Measurements from ENCODE around the gene REPIN1.

REPIN1 gene

DNA sequence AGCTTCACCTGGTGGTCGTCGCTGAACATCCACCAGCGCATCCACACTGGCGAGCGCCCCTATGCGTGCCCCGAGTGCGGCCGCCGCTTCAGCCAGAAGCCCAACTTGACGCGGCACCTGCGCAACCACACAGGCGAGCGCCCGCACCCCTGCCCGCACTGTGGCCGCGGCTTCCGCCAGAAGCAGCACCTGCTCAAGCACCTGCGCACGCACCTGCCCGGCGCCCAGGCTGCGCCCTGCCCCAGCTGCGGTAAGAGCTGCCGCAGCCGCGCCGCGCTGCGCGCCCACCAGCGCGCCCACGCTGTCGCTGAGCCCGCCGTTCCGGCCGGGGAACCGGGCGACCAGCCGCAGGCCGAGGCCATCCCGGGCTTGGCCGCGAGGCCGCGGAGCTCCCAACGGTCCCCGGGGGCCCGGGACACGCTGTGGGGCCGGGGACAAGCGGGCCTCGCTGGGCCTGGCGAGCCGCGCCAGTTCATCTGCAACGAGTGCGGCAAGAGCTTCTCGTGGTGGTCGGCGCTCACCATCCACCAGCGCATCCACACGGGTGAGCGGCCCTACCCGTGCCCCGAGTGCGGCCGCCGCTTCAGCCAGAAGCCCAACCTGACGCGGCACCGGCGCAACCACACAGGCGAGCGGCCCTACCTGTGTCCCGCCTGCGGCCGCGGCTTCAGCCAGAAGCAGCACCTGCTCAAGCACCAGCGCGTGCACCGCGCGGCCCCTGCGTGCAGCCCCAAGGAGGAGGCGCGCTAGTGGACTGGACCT lies 28.9 kb downstream of the REPIN1 start:
- no peak for DNase-seq

DNA sequence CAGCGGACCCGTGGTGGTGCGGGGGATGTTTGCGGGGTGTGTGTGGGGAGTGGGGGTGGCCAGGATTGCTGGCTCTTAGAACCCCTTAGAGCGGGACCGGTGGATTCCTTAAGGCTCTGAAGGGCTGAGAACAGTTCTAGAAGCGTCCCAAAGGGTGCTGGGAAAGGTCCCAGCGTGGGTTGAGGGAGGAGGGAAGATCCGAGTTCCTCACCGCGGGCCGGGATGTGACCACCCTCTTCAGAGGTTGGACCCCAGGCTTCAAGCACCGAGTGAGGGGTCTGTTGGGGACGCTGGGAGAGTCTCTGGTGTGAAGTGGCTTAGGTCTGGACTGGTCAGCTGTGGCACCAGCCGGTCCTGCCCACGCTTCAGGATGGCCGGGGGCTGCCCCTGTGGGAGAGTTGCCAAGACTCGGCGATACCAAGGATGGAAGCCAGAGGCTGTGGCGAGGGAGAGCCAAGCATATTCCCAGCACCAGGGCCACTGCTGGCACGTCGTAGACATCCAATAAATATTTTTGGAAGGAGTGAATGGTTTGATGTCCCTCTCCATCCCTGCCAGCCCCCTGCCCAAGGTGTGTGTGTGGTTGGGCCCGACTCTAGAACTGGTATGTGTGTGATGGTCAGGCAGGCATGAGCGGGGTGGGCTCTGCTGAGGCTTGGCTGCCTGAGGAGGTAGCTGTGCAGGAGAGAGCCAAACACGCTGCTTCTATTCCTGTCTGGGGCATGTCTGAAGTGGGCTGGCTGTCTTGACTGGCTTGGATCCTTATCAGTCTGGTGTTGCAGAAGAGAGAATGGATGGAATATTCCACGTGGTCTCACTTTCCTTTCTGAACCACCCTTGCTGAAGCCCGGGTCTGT lies 29.7 kb downstream of the REPIN1 start:
- no peak for DNase-seq

DNA sequence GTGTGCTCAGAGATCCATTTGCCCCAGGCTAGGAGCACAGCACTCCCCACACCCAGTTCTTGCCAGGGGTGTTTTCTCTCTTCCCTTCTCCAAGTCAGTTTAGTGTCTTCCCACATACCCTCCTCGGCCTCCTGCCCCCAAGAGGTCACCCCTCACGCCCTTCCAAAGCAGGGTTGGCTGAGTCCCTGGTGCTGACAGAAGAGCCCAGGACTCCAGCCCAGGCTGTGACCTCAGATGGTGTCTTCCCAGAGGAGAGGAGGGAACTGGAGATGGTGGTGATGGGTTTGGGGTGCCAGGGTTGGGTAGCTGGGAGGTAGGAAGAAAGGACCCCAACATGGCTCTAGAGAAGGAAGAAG lies 30.3 kb downstream of the REPIN1 start:
- no peak for DNase-seq

GRCh38 chr7:150399421-150400007 lies 30.9 kb downstream of the REPIN1 start:
- DNase-seq: no peak

GRCh38 chr7:150400008-150400787 lies 31.6 kb downstream of the REPIN1 start:
- DNase-seq: no peak

GRCh38 chr7:150400788-150401423 lies 32.3 kb downstream of the REPIN1 start:
- DNase-seq: no peak

- no peak for DNase-seq
Observed at GRCh38 chr7:150401424-150401790, 32.8 kb downstream of the REPIN1 start.

- no peak for DNase-seq
Observed at GRCh38 chr7:150401861-150402631, 33.4 kb downstream of the REPIN1 start.

- no peak for DNase-seq
Observed at GRCh38 chr7:150402671-150403321, 34.2 kb downstream of the REPIN1 start.

GRCh38 chr7:150403376-150404171 lies 35.0 kb downstream of the REPIN1 start:
- DNase-seq: no peak

GRCh38 chr7:150404172-150404804 lies 35.7 kb downstream of the REPIN1 start:
- no peak for DNase-seq

DNA sequence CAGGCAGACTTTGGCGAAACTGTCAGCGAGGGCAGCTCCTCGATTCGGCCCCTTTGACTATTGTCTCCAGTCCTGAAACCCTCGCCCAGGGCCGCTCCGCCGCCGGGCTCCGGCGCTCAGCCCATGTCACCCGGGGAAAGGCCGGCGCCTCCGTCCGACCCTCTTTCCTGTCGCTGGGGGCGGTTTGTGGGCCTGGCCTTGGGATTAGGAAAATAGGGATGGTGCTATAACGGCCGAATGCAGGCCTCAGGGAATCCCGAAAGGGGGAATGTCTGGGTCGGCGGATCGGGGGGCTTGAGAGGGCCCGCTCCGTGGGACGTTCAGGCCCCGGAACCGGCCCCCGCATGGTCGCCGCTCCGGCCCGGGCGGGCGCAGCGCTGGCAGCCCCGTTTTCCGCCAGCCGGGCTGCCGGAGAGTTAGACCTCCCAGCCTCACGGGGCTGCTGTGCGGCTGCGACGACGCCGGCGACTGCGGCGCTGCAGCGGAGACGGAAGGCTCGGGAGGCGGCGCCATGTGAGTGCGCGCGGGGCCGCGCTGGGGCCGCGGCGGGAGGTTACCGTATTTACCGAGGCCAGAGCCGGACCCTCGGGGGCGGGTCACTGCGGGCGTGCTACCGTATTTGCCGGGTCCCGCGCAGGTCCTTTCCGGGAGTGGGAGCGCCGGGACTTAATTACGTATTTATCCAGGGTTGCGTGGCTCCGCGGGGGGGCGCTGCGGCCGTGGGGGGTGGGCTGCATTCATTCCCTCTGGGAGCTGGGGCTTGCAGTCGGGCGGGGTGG lies 36.4 kb downstream of the REPIN1 start:
- peak; percentile 63 for DNase-seq

GRCh38 chr7:150405584-150406311 lies 37.1 kb downstream of the REPIN1 start:
- no peak for DNase-seq

GRCh38 chr7:150406312-150406566 lies 37.6 kb downstream of the REPIN1 start:
- DNase-seq: no peak

GRCh38 chr7:150406567-150407421 lies 38.2 kb downstream of the REPIN1 start:
- no peak for DNase-seq

DNA sequence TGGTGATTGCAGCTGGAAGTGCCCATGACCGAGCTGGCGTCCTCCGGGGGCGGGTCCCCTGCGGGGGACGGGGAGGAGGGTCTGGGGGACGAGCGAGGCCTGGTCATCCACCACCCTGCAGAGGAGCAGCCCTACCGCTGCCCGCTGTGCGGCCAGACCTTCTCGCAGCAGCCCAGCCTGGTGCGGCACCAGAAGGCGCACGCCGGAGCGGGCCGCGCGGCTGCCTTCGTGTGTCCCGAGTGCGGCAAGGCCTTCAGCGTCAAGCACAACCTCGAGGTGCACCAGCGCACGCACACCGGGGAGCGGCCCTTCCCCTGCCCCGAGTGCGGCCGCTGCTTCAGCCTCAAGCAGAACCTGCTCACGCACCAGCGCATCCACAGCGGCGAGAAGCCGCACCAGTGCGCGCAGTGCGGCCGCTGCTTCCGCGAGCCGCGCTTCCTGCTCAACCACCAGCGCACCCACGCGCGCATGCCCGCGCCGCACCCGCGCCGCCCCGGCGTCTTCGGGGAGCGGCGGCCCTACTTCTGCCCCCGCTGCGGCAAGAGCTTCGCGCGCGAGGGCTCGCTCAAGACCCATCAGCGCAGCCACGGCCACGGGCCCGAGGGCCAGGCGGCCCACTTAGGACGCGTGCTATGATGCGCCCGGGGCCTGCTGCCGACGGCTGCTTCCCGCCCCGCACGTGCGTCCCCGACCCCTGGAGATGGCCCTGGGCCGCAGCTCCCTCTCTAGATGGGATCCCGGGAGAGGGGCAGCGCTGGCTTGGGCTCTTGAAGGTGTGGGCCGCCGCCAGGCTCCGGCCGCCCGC lies 39.2 kb downstream of the REPIN1 start:
- DNase-seq: no peak
